ENCODE results near the gene TPPP2.

DNA sequence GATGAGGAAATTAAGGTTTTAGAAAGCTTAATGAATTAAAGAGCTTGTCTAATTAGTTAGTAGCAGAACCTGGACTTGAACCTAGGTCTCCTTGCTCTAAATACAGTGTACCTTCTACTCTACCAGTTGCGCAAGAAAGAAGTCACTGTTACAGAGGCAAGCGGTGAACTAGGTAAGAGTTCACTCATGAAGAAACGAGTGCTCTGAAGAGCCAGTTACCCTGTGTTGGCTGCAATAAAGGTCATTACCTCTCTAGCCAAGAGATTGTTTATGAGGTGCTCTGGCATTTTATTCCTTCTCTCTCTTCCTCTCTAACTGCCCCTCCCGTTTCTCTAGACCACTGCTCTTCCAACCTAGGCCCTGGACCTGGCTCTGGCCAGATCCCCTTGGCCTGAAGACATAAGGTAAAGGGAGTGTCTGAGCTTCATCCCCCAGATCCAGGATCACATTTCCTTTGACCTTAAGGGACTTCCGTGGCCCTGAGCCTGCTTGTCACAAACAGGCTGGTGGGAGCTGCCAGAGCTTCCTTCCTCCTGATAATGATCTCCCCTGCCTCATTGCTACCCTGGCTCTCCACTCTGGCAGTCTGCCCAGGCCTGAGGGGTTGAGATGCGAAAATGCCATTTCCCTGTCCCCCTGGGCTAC is 14.1 kb downstream of the TPPP2 start:
- TF ChIP-seq, protein P1, sequence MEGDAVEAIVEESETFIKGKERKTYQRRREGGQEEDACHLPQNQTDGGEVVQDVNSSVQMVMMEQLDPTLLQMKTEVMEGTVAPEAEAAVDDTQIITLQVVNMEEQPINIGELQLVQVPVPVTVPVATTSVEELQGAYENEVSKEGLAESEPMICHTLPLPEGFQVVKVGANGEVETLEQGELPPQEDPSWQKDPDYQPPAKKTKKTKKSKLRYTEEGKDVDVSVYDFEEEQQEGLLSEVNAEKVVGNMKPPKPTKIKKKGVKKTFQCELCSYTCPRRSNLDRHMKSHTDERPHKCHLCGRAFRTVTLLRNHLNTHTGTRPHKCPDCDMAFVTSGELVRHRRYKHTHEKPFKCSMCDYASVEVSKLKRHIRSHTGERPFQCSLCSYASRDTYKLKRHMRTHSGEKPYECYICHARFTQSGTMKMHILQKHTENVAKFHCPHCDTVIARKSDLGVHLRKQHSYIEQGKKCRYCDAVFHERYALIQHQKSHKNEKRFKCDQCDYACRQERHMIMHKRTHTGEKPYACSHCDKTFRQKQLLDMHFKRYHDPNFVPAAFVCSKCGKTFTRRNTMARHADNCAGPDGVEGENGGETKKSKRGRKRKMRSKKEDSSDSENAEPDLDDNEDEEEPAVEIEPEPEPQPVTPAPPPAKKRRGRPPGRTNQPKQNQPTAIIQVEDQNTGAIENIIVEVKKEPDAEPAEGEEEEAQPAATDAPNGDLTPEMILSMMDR (conservative IDR thresholded peaks at IDR 0.05; ENCODE audit: low read depth, low read length): no peak
- no peak for TF ChIP-seq EZH2 (IDR thresholded peaks at IDR 0.05; ENCODE audit: borderline replicate concordance, low read depth, low read length, poor library complexity, severe bottlenecking)
